GM13976 (cell line): ENCODE results near the gene YJEFN3.

Experiments used
- DNase-seq: peaks from one replicate; pipeline ENCODE4 v3.0.0; 2012; ENCODE audit warnings: low spot score
- in situ Hi-C: fragments of 300-500 bp; cut with MboI; formaldehyde crosslinking; loops from one replicate; pipeline ENCODE4 v1.12.0; 2022; ENCODE audit warnings: low sequenced_read_pairs, mixed read lengths, inconsistent platforms; ENCODE audit not compliant: unreplicated experiment
- TF ChIP-seq, protein P1 (sequence below): IDR thresholded peaks from 2 replicates; pipeline ENCODE4 v1.5.1; 2012; ENCODE audit warnings: borderline replicate concordance, mild to moderate bottlenecking; ENCODE audit not compliant: insufficient read depth; ENCODE audit errors: extremely low read depth, missing control alignments, control extremely low read depth

YJEFN3 gene

DNA sequence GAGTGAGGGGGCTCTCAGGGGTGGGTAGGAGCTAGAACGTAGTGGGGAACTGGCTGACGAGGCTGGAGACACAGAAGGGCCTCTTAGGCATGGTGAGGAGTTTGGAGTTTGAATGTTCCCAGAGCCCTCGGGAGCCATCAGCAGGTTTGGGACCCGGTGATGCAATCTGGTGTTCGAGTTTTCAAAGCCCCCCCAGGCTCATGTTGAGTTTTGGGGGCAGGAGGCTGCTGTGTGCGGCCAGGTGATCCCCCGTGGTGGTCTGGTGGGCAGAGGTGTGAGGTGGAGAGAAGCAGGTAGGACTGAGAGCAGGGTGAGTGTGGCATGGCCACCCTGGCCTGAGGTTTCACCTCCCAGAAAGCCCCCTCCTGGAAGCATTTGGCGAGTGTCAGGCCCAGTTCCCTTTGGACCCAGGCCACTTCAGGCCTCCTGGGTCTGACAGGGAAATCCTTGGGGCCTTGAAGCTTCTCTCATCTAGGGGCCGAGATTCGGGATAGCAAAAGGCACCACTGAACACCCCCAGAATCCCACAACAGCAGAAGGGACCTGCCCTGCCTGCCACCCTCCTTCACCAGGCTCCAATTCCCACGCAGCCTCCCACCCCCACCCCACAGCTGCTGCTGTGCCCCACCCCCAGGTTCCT lies 1.2 kb downstream of the YJEFN3 start:
- DNase-seq: no peak
- TF ChIP-seq, protein P1, sequence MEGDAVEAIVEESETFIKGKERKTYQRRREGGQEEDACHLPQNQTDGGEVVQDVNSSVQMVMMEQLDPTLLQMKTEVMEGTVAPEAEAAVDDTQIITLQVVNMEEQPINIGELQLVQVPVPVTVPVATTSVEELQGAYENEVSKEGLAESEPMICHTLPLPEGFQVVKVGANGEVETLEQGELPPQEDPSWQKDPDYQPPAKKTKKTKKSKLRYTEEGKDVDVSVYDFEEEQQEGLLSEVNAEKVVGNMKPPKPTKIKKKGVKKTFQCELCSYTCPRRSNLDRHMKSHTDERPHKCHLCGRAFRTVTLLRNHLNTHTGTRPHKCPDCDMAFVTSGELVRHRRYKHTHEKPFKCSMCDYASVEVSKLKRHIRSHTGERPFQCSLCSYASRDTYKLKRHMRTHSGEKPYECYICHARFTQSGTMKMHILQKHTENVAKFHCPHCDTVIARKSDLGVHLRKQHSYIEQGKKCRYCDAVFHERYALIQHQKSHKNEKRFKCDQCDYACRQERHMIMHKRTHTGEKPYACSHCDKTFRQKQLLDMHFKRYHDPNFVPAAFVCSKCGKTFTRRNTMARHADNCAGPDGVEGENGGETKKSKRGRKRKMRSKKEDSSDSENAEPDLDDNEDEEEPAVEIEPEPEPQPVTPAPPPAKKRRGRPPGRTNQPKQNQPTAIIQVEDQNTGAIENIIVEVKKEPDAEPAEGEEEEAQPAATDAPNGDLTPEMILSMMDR: no peak
- in situ Hi-C loops: loop anchor here (10.0 to 25.0 kb wide), 2 partner anchors 425 to 757 kb away; no protein-coding TSS in a partner anchor

DNA sequence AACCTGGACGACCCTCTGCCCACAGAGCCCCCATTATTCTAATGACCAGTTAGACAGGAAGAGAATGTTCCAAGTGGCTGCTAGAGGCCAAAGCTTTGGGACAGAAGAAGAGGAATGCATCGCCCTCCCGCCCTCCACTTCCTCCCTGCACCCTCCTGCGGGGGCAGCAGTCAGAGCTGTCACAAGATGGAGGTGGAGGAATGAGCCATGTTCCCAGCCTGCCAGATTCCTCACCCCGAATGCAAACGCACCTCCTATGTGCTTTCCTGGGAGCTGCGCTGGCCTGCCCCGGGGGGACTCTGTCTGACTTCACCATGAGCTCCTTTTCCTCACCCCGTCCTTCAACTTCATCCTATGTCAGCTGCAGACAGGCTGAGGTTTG lies 1.7 kb downstream of the YJEFN3 start:
- in situ Hi-C loops: loop anchor here (10.0 to 25.0 kb wide), 2 partner anchors 424 to 757 kb away; no protein-coding TSS in a partner anchor
- DNase-seq: no peak
- TF ChIP-seq, protein P1: no peak

DNA sequence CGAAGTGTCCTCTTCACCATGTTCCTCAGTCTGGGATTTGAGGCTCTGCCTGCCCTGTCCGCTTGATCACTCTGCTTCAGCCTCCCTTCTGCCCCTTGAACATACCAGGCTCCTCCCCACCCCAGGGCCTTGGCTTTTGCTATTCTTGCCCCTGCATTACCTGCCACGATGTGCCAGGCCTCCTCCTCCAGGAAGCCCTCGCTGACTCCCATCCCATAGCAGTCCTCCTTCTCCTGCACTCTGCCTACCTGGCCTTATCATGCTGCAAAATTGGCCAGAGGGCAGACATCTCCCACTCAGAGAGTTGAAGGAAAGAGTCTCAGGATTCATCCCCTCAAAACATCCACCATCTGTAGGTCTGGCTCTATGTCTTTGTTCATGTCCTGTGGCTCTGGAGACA lies 2.2 kb downstream of the YJEFN3 start:
- in situ Hi-C loops: loop anchor here (10.0 to 25.0 kb wide), 2 partner anchors 424 to 756 kb away; no protein-coding TSS in a partner anchor
- DNase-seq: no peak
- TF ChIP-seq, protein P1: no peak

DNA sequence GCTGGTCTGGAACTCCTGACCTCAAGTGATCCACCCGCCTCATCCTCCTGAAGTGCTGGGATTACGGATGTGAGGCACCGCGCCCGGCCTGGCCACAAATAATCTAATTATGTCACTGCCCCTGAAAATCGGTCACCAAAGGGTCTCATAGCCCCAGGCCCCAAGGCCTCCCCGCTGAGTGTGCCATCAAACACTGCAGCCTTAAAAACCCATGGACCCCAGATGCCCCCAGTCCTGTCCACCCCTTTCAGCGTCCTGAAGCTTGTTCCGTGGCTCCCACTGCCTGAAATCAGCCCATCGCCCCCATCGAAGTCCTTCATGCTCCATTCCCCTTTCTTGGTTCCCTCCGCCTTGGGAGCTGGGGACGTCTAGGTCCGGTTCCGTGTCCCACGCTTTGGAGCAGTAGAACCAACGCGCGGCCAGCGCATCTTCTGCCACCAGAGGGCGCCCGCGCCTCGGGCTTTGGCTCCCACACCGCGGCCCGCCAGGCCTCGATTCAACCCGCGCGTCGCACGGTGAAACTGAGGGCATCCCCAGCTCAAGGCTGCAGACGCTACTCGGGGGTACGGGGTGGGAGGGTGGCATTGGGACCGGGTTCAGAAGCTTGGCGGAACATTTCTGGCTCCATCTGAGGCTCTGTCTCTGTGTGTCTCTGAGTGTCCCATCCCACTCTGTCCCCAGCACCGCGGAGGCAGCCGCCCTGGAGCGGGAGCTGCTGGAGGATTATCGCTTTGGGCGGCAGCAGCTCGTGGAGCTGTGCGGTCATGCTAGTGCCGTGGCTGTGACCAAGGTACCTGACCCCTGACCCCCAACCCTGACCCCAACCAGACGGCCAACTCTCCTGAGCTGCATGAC lies 3.5 kb downstream of the YJEFN3 start:
- in situ Hi-C loops: loop anchor here (10.0 to 25.0 kb wide), 2 partner anchors 423 to 755 kb away; no protein-coding TSS in a partner anchor
- TF ChIP-seq, protein P1: peak; percentile 96
- peak; percentile 86 for DNase-seq

DNA sequence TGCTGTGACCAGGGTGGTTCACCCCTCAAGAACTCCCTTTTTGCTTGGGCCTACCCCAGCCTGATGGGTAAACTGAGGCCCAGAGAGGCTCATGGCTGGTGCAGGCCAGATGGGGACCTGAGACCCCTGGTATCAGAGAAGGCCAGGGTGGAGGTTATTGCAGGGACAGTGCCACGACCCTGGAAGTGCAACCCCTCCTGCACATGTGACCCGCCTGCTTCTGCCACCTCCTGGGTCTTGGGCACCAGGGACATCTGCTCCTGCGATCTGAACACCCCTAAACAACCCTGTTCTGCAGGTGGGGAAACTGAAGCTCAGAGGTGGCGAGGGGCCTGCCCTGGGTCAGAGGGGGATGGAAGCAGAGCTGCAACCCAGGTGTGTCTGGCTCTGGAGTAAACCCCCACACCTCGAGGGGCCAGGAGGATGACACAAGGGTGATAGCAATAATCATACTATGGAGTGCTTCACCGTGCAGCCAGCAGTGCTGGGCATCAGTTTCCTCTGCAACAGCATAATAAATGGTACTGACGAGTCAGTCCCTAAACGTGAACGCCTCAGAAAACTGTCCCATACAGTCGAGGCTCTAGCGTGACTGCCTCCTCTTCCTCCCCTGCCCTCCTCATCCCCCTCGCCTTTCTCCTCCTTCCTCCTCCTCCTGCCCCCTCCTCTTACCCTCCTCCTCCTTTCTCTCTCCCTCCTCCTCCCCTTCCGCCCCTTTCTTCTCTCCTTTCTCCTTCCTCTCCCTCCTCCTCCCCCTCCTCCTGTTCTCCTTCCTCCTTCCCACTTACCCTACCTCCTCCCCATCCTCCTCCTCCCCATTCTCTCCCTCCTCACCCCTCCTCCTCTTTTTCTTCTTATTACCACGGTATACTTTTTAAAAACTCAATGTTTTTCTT lies 4.3 kb downstream of the YJEFN3 start:
- TF ChIP-seq, protein P1: no peak
- in situ Hi-C loops: loop anchor here (10.0 to 25.0 kb wide), 2 partner anchors 422 to 754 kb away; no protein-coding TSS in a partner anchor
- no peak for DNase-seq

DNA sequence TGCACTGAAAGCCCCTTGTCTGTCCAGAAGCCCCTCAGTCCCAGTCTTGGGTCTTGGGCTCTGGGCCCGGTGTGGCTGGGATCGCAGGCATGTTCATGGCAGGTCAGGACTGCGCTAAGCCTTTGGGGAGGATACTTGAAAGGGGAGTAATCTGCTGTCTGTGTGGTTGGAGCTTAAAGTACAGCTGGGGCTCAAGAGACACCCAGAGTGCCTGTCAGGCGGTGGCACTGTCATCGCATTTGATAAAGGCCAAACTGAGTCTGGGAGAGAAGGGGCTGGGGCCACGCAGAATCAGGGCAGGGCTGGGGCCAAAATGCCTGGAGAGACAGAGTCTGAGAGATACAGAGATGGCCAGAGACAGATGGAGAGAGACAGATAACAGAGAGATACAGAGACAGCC lies 5.1 kb downstream of the YJEFN3 start:
- TF ChIP-seq, protein P1: no peak
- DNase-seq: no peak
- in situ Hi-C loops: loop anchor here (10.0 to 25.0 kb wide), 2 partner anchors 421 to 753 kb away; no protein-coding TSS in a partner anchor
